K562 (cell line): ENCODE measurements around the gene MYO7A. TPM values are rescaled to one million over a fixed set of nuclear protein-coding genes. Genes with fewer than 3 reads are reported as not detected.

Source experiments
- ATAC-seq: fragments of 200-7000 bp; cut with Tn5 transposase; 3 replicates; pipeline ENCODE4 v1.9.1; 2020; ENCODE audit warnings: moderate library complexity
- BruUV-seq: library from RNA; stranded (reverse); fragments of 400-500 nt; replicated peaks from 2 replicates; lab custom pipeline; 2021; lab: Mats Ljungman, UMichigan
- CTCF ChIA-PET: fragments of 300-600 bp; formaldehyde crosslinking; extraction: SDS; loops from one replicate; lab custom pipeline; 2021; ENCODE audit warnings: low intra/inter-chr PET ratio; lab: Yijun Ruan, JAX
- POLR2A ChIA-PET: fragments of 300-600, 350-650 bp; sonication (Branson Sonifier 250); formaldehyde crosslinking; extraction: SDS; loops from one replicate; lab custom pipeline; 2021; ENCODE audit warnings: antibody characterized with exemption, inconsistent platforms; lab: Yijun Ruan, JAX
- DNase-seq, 4 experiments: peaks; one replicate each; pipeline versions ENCODE4 v3.0.0 to v3.0.0-alpha.2; 2011 to 2018; ENCODE audit warnings: low spot score in 3 of 4, mixed read lengths in 3 of 4; ENCODE audit errors: extremely low read depth in 1 of 4
- FAIRE-seq: peaks from 2 replicates; lab custom pipeline; 2011; peaks lifted over from hg19 to GRCh38; lab: Jason Lieb, UNC
- H2AFZ ChIP-seq: 2 replicates; pipeline ENCODE4 v1.6.0; 2011; ENCODE audit warnings: low read depth, low read length, control low read depth, inconsistent platforms
- H3K27ac ChIP-seq: fragments of 200-600 bp; 3 replicates; pipeline ENCODE4 v1.8.0; 2011; ENCODE audit warnings: low read depth, mild to moderate bottlenecking, control low read depth, inconsistent platforms, low read length, moderate library complexity, mixed read lengths; ENCODE audit errors: extremely low read depth
- H3K27me3 ChIP-seq, 2 experiments: fragments of 300-600 bp in 1 of 2; 2 replicates in 1 of 2; 3 replicates in 1 of 2; pipeline versions ENCODE4 v1.6.0 to v1.8.0; 2011; ENCODE audit warnings: inconsistent platforms in 2 of 2, low read length in 2 of 2, mild to moderate bottlenecking in 1 of 2, mixed read lengths in 1 of 2, moderate library complexity in 1 of 2; ENCODE audit not compliant: control insufficient read depth in 2 of 2, insufficient read depth in 2 of 2
- H3K36me3 ChIP-seq: fragments of 300-600 bp; 3 replicates; pipeline ENCODE4 v1.8.0; 2011; ENCODE audit warnings: mild to moderate bottlenecking, low read length, inconsistent platforms; ENCODE audit not compliant: control insufficient read depth, insufficient read depth
- H3K4me1 ChIP-seq, 2 experiments: fragments of 200-600 bp in 1 of 2; replicated peaks in 1 of 2; 2 replicates in 1 of 2; 3 replicates in 1 of 2; pipeline versions ENCODE4 v1.5.1 to v1.8.0; 2011; ENCODE audit warnings: inconsistent platforms in 2 of 2, low read length in 2 of 2, mild to moderate bottlenecking in 1 of 2, mixed read lengths in 1 of 2, moderate library complexity in 1 of 2; ENCODE audit not compliant: control insufficient read depth in 2 of 2, insufficient read depth in 2 of 2
- H3K4me2 ChIP-seq: 2 replicates; pipeline ENCODE4 v1.6.1; 2011; ENCODE audit warnings: low read length, control low read depth, inconsistent platforms, mixed read lengths; ENCODE audit not compliant: insufficient read depth
- H3K4me3 ChIP-seq: fragments of 200-600 bp; sonication (generic), shearing (Covaris generic); 2 replicates; pipeline ENCODE4 v1.5.1; 2016; ENCODE audit warnings: control low read depth, inconsistent platforms
- H3K79me2 ChIP-seq: fragments of 200-600 bp; 3 replicates; pipeline ENCODE4 v1.8.0; 2011; ENCODE audit warnings: low read length, inconsistent platforms; ENCODE audit not compliant: control insufficient read depth, insufficient read depth
- H3K9ac ChIP-seq, 2 experiments: 2 replicates each; pipeline versions ENCODE4 v1.6.0 to v1.6.1; 2011; ENCODE audit warnings: low read depth in 2 of 2, low read length in 2 of 2, control low read depth in 1 of 2, inconsistent platforms in 1 of 2, mild to moderate bottlenecking in 1 of 2, mixed read lengths in 1 of 2; ENCODE audit not compliant: insufficient read depth in 1 of 2
- H3K9me1 ChIP-seq: one replicate; pipeline ENCODE4 v1.6.0; 2011; ENCODE audit warnings: inconsistent platforms, mild to moderate bottlenecking, low read length, moderate library complexity; ENCODE audit not compliant: control insufficient read depth, insufficient read depth
- H3K9me3 ChIP-seq: replicated peaks from 2 replicates; pipeline ENCODE4 v1.5.1; 2011; ENCODE audit warnings: low read depth, low read length, inconsistent platforms; ENCODE audit not compliant: control insufficient read depth, insufficient read depth
- H4K20me1 ChIP-seq: replicated peaks from 2 replicates; pipeline ENCODE4 v1.6.1; 2011; ENCODE audit warnings: low read length, inconsistent platforms, mixed read lengths; ENCODE audit not compliant: control insufficient read depth, insufficient read depth
- ATF4 ChIP-seq: fragments of 450-650 bp; formaldehyde crosslinking; IDR thresholded peaks from 2 replicates; pipeline ENCODE4 v1.4.0; 2022; ENCODE audit warnings: mild to moderate bottlenecking, moderate library complexity
- E2F4 ChIP-seq: sonication (generic); formaldehyde crosslinking; IDR thresholded peaks from 2 replicates; pipeline ENCODE4 v1.8.0; 2022; ENCODE audit warnings: mild to moderate bottlenecking, low read depth, missing genetic modification reagents
- GATAD2A ChIP-seq: fragments of 450-650 bp; IDR thresholded peaks from 2 replicates; pipeline ENCODE4 v1.6.1; 2017
- KLF16 ChIP-seq: IDR thresholded peaks from 2 replicates; pipeline ENCODE4 v1.6.1; 2016; ENCODE audit warnings: antibody characterized with exemption
- PHF8 ChIP-seq: fragments of 200-600 bp; sonication (generic); IDR thresholded peaks from 2 replicates; pipeline ENCODE4 v1.6.1; 2012; ENCODE audit warnings: mixed run types, mild to moderate bottlenecking, inconsistent platforms, low read length, moderate library complexity, borderline replicate concordance
- POLR2A ChIP-seq: fragments of 450-650 bp; conservative IDR thresholded peaks from 2 replicates; pipeline ENCODE4 v1.6.1; 2016
- PRMT5 ChIP-seq: sonication (generic); formaldehyde crosslinking; IDR thresholded peaks from 2 replicates; pipeline ENCODE4 v1.5.0; 2020; ENCODE audit warnings: missing genetic modification reagents
- RBM14 ChIP-seq: fragments of 200-400 bp; formaldehyde crosslinking; IDR thresholded peaks from 2 replicates; pipeline ENCODE4 v1.6.1; 2018; ENCODE audit warnings: low read depth, mild to moderate bottlenecking, low read length, moderate library complexity, borderline replicate concordance; ENCODE audit not compliant: insufficient read depth
- SIN3B ChIP-seq: fragments of 450-650 bp; IDR thresholded peaks from 2 replicates; pipeline ENCODE4 v1.6.1; 2017; ENCODE audit warnings: low read depth, mild to moderate bottlenecking, moderate library complexity
- THRAP3 ChIP-seq: fragments of 450-650 bp; IDR thresholded peaks from 2 replicates; pipeline ENCODE4 v1.6.1; 2016; ENCODE audit warnings: mild to moderate bottlenecking, inconsistent platforms, borderline replicate concordance
- XRCC5 ChIP-seq: fragments of 200-400 bp; formaldehyde crosslinking; IDR thresholded peaks from 2 replicates; pipeline ENCODE4 v1.6.1; 2017; ENCODE audit warnings: low read depth, mild to moderate bottlenecking, low read length
- YBX1 ChIP-seq: fragments of 450-650 bp; IDR thresholded peaks from 2 replicates; pipeline ENCODE4 v1.7.1; 2016; ENCODE audit warnings: mild to moderate bottlenecking
- ZC3H8 ChIP-seq: fragments of 450-650 bp; IDR thresholded peaks from 2 replicates; pipeline ENCODE4 v1.6.1; 2017
- ZNF124 ChIP-seq: sonication (generic); formaldehyde crosslinking; IDR thresholded peaks from 2 replicates; pipeline ENCODE4 v1.8.1; 2022; ENCODE audit warnings: missing genetic modification reagents
- ZNF184 ChIP-seq: sonication (generic); formaldehyde crosslinking; IDR thresholded peaks from 2 replicates; pipeline ENCODE4 v1.5.0; 2020; ENCODE audit warnings: missing genetic modification reagents
- WGBS: fragments of 100-300 bp; shearing (Covaris generic); methylation state at CpG from one replicate; pipeline ENCODE4 v1.1.6; 2016; ENCODE audit warnings: low coverage, mixed read lengths; ENCODE audit not compliant: insufficient coverage; ENCODE audit errors: missing lambda C conversion rate; 5-methylcytosine and 5-hydroxymethylcytosine counted together
- in situ Hi-C: fragments of 300-500 bp; cut with MboI; formaldehyde crosslinking; loops from 4 replicates; pipeline ENCODE4 v1.15.0; 2018; ENCODE audit warnings: inconsistent platforms, mixed read lengths
- intact Hi-C: fragments of 100-400 bp; cut with micrococcal nuclease; formaldehyde crosslinking; loops from 2 replicates; pipeline ENCODE4 v1.14.2; 2022
- polyA plus RNA-seq, 8 experiments: library from polyadenylated mRNA; depleted of rRNA in 4 of 8; stranded (reverse) in 5 of 8; unstranded in 3 of 8; fragments of >200 nt; fragmentation: Nextera tagmentation in 2 of 8; fragmentation: Illumina TruSeq in 1 of 8; extraction: Ambion mirVana in 2 of 8; extraction: Trizol in 1 of 8; gene quantifications; 2 replicates each; pipeline versions ENCODE4 v1.2.1 to v1.2.3, GENCODE V29; 2011 to 2014; ENCODE audit warnings: inconsistent platforms in 1 of 8, missing spikeins in 1 of 8
- total RNA-seq, 7 experiments: library from RNA; depleted of rRNA in 6 of 7; stranded (reverse); fragments of >200 nt in 6 of 7; fragmentation: Illumina TruSeq in 2 of 7; extraction: Trizol in 2 of 7; gene quantifications; 2 replicates each; pipeline versions ENCODE4 v1.2.1 to v1.2.3, GENCODE V29; 2011 to 2021; ENCODE audit warnings: low replicate concordance in 1 of 7

MYO7A gene
- total and polyA plus RNA-seq, 9 of the 15 experiments (the other 6 are each of a cell fraction or from before 2014, with no cell fraction given): 0.01 to 0.11 (median 0.07) TPM; not detected in 1

- H2AFZ ChIP-seq: no peak overlapping the region
- H3K4me3 ChIP-seq: no peak overlapping the region
- H3K9me3 ChIP-seq: no peaks in the 10 kb centered on the region
- H3K27ac ChIP-seq: no peak overlapping the region
- TF ChIP-seq E2F4 (CRISPR knock-in tag): no peak
- no peak for TF ChIP-seq ZNF124 (CRISPR knock-in tag)
- no peak for TF ChIP-seq SIN3B
- TF ChIP-seq KLF16: no peak
- no peak for TF ChIP-seq THRAP3
- no peak for TF ChIP-seq ZC3H8
- no peak for TF ChIP-seq GATAD2A
- no peak for TF ChIP-seq PHF8
- no peak for TF ChIP-seq RBM14
- TF ChIP-seq YBX1: no peak
- TF ChIP-seq POLR2A: no peak
- no peak for TF ChIP-seq ATF4 (CRISPR knock-in tag)
- no peak for TF ChIP-seq PRMT5
- no peak for TF ChIP-seq ZNF184
- TF ChIP-seq XRCC5: no peak
- TF ChIP-seq, all 486 proteins: peak for 0
- POLR2A ChIA-PET: interaction anchor here (0.5 to 1.1 kb wide), 3 partner anchors 8 to 959 kb away, joined by 3 to 4 read pairs (median 3); no protein-coding TSS in a partner anchor
- intact Hi-C loops (no loop called here), in situ Hi-C loops (no loop called here)
- H3K27me3 ChIP-seq: peaks cover 15 to 77% of the 10 kb centered on the region in 2 experiments; a peak in 4 of 5 replicates
- FAIRE-seq (no peak), ATAC-seq (no peak), DNase-seq (no peak)
- CTCF ChIA-PET: no interaction called here
- no peaks in the 10 kb centered on the region for H3K79me2 ChIP-seq
- H4K20me1 ChIP-seq: peaks cover 3% of the 10 kb centered on the region
- no peaks in the 10 kb centered on the region for H3K36me3 ChIP-seq
- peaks cover 0 to 8% of the 10 kb centered on the region in 2 experiments; a peak in 2 of 5 replicates for H3K4me1 ChIP-seq
- H3K9me1 ChIP-seq: no peaks in the 10 kb centered on the region
- 0% methylated on average over 8 of the region's 8 CpGs for WGBS
- no TSS peak for BruUV-seq
- H3K9ac ChIP-seq: no peak overlapping the region
- no peak overlapping the region for H3K4me2 ChIP-seq
Observed at GRCh38 chr11:77121876-77122575, 6.0 kb upstream of the MYO7A start.
